Measurements from ENCODE around the gene RSL24D1. TPM values are rescaled to one million over a fixed set of nuclear protein-coding genes. Genes with fewer than 3 reads are reported as not detected.

Gene RSL24D1
- total RNA-seq, 1 experiment from 2014 or later: 115 TPM

GRCh38 chr15:55241186-55241585 lies 44.4 kb upstream of the RSL24D1 start (continued):
- TF ChIP-seq ZSCAN18 (CRISPR knock-in tag; IDR thresholded peaks at IDR 0.05) (no peak), IRF1 (CRISPR knock-in tag; IDR thresholded peaks at IDR 0.05) (no peak), TEAD1 (CRISPR knock-in tag; IDR thresholded peaks at IDR 0.05) (no peak)

- Mint-ChIP-seq H3K9me3 (no peaks in the 10 kb centered on the region), H3K27me3 (ENCODE audit: low read depth) (no peaks in the 10 kb centered on the region), H3K36me3 (no peaks in the 10 kb centered on the region), H3K4me1 (peaks cover 4% of the 10 kb centered on the region; the same call in 1 of the 2 replicates), H3K27ac (no peak overlapping the region), H3K4me3 (no peak overlapping the region)
- DNase-seq (ENCODE audit: low spot score) (no peak), ATAC-seq (no peak)
- no peak for TF ChIP-seq AR (CRISPR knock-in tag; IDR thresholded peaks at IDR 0.05)
- no peak for TF ChIP-seq NFYB (CRISPR knock-in tag; conservative IDR thresholded peaks at IDR 0.05; ENCODE audit: low read depth)
- TF ChIP-seq IRF2 (CRISPR knock-in tag; IDR thresholded peaks at IDR 0.05; ENCODE audit: borderline replicate concordance, low read depth): no peak
- no peak for TF ChIP-seq ETV6 (CRISPR knock-in tag; IDR thresholded peaks at IDR 0.05)
- no peak for TF ChIP-seq CDX4 (CRISPR knock-in tag; IDR thresholded peaks at IDR 0.05; ENCODE audit: borderline replicate concordance)
- TF ChIP-seq SOX15 (CRISPR knock-in tag; IDR thresholded peaks at IDR 0.05): no peak
- TF ChIP-seq EMX1 (CRISPR knock-in tag; IDR thresholded peaks at IDR 0.05): no peak
- no peak for TF ChIP-seq MLX (CRISPR knock-in tag; IDR thresholded peaks at IDR 0.05)
- TF ChIP-seq MAX (CRISPR knock-in tag; IDR thresholded peaks at IDR 0.05): no peak
- no peak for TF ChIP-seq SMAD4 (CRISPR knock-in tag; IDR thresholded peaks at IDR 0.05)
- no peak for TF ChIP-seq IRF1 (CRISPR knock-in tag; IDR thresholded peaks at IDR 0.05)
- TF ChIP-seq SP1 (CRISPR knock-in tag; conservative IDR thresholded peaks at IDR 0.05): no peak
- TF ChIP-seq ATF2 (CRISPR knock-in tag; IDR thresholded peaks at IDR 0.05; ENCODE audit: borderline replicate concordance, low read depth): no peak
- TF ChIP-seq ZNF425 (CRISPR knock-in tag; conservative IDR thresholded peaks at IDR 0.05): no peak
- ChIA-PET POLR2A (no interaction called here), CTCF (no interaction called here)
Measured at GRCh38 chr15:55240125-55240760, 43.5 kb upstream of the RSL24D1 start.

Measured in WTC11 (cell line).